CD14-positive monocyte (primary cell): ENCODE results near the gene LRRK1. TPM values are rescaled to one million over a fixed set of nuclear protein-coding genes. Genes with fewer than 3 reads are reported as not detected.

Source experiments
- DNase-seq, 3 donors: peaks; one replicate each; pipeline ENCODE4 v3.0.0-alpha.2; 2011 to 2022
- H2AFZ ChIP-seq: 2 replicates; pipeline ENCODE4 v1.6.0; 2012; ENCODE audit warnings: mild to moderate bottlenecking, low read depth, low read length, inconsistent platforms; ENCODE audit not compliant: insufficient read depth, poor library complexity, severe bottlenecking
- H3K27ac ChIP-seq, 2 donors: 1 replicate in 1 of 2; 2 replicates in 1 of 2; pipeline ENCODE4 v1.5.1; 2012 to 2013; ENCODE audit warnings: low read length in 2 of 2, control low read depth in 1 of 2, inconsistent platforms in 1 of 2, low read depth in 1 of 2, mild to moderate bottlenecking in 1 of 2
- H3K27me3 ChIP-seq, 2 donors: one replicate each; pipeline versions ENCODE4 v1.6.0 to v1.6.1; 2011 to 2013; ENCODE audit warnings: low read length in 2 of 2; ENCODE audit not compliant: control insufficient read depth in 2 of 2, insufficient read depth in 2 of 2
- H3K36me3 ChIP-seq, 2 donors: replicated peaks in 1 of 2; 1 replicate in 1 of 2; 2 replicates in 1 of 2; pipeline versions ENCODE4 v1.5.1 to v1.6.1; 2012 to 2013; ENCODE audit warnings: low read length in 2 of 2, control low read depth in 1 of 2, inconsistent platforms in 1 of 2, mild to moderate bottlenecking in 1 of 2; ENCODE audit not compliant: insufficient read depth in 2 of 2, control insufficient read depth in 1 of 2
- H3K4me1 ChIP-seq, 2 donors: 1 replicate in 1 of 2; 2 replicates in 1 of 2; pipeline versions ENCODE4 v1.5.1 to v1.6.1; 2012 to 2013; ENCODE audit warnings: low read length in 2 of 2, control low read depth in 1 of 2, inconsistent platforms in 1 of 2, mild to moderate bottlenecking in 1 of 2, moderate library complexity in 1 of 2; ENCODE audit not compliant: insufficient read depth in 2 of 2, control insufficient read depth in 1 of 2
- H3K4me2 ChIP-seq: replicated peaks from 2 replicates; pipeline ENCODE3; 2012; ENCODE audit warnings: low read length, moderate library complexity, mild to moderate bottlenecking; ENCODE audit not compliant: poor library complexity, severe bottlenecking; ENCODE audit errors: extremely low read depth
- H3K4me3 ChIP-seq, 3 experiments: fragments of 200-600 bp in 1 of 3; sonication (generic) in 1 of 3; replicated peaks in 1 of 3; 1 replicate in 2 of 3; 2 replicates in 1 of 3; pipeline ENCODE4 v1.5.1; 2011 to 2013; ENCODE audit warnings: low read length in 3 of 3, mild to moderate bottlenecking in 3 of 3, control low read depth in 2 of 3, low read depth in 2 of 3, inconsistent platforms in 1 of 3, moderate library complexity in 1 of 3
- H3K79me2 ChIP-seq: 2 replicates; pipeline ENCODE4 v1.6.0; 2012; ENCODE audit warnings: mild to moderate bottlenecking, control low read depth, inconsistent platforms, low read length, moderate library complexity; ENCODE audit not compliant: insufficient read depth
- H3K9ac ChIP-seq: 2 replicates; pipeline ENCODE4 v1.6.0; 2017; ENCODE audit warnings: low read length, mild to moderate bottlenecking; ENCODE audit not compliant: insufficient read depth, poor library complexity, severe bottlenecking
- H3K9me3 ChIP-seq, 2 donors: replicated peaks in 1 of 2; 1 replicate in 1 of 2; 2 replicates in 1 of 2; pipeline versions ENCODE4 v1.5.1 to v1.6.1; 2012 to 2013; ENCODE audit warnings: low read length in 2 of 2, control low read depth in 1 of 2; ENCODE audit not compliant: control insufficient read depth in 1 of 2, insufficient read depth in 1 of 2
- H4K20me1 ChIP-seq: 2 replicates; pipeline ENCODE4 v1.6.0; 2012; ENCODE audit warnings: mild to moderate bottlenecking, low read length, control low read depth, moderate library complexity; ENCODE audit not compliant: insufficient read depth
- H3K27ac Mint-ChIP-seq, 7 donors: one replicate each; pipeline ENCODE4 v1.8.0; 2020; ENCODE audit warnings: mild to moderate bottlenecking in 7 of 7, mixed read lengths in 7 of 7, moderate library complexity in 6 of 7, inconsistent platforms in 2 of 7
- H3K27me3 Mint-ChIP-seq, 3 donors: one replicate each; pipeline ENCODE4 v1.8.0; 2021 to 2022; ENCODE audit warnings: low read depth in 3 of 3, mild to moderate bottlenecking in 3 of 3, mixed read lengths in 3 of 3, moderate library complexity in 3 of 3, inconsistent platforms in 1 of 3
- H3K36me3 Mint-ChIP-seq, 2 donors: one replicate each; pipeline ENCODE4 v1.8.0; 2020; ENCODE audit warnings: mixed read lengths in 2 of 2, inconsistent platforms in 1 of 2, mild to moderate bottlenecking in 1 of 2
- H3K4me1 Mint-ChIP-seq: one replicate; pipeline ENCODE4 v1.8.0; 2020; ENCODE audit warnings: mild to moderate bottlenecking, mixed read lengths
- H3K4me3 Mint-ChIP-seq, 2 donors: one replicate each; pipeline ENCODE4 v1.8.0; 2020; ENCODE audit warnings: mild to moderate bottlenecking in 2 of 2, mixed read lengths in 2 of 2, moderate library complexity in 1 of 2
- H3K9me3 Mint-ChIP-seq, 7 donors: one replicate each; pipeline ENCODE4 v1.8.0; 2020 to 2022; ENCODE audit warnings: mixed read lengths in 7 of 7, mild to moderate bottlenecking in 6 of 7, moderate library complexity in 6 of 7, inconsistent platforms in 2 of 7
- WGBS: methylation state at CpG from one replicate; pipeline ENCODE4 v1.1.5; 2013; ENCODE audit warnings: missing lambda C conversion rate; ENCODE audit not compliant: insufficient coverage; 5-methylcytosine and 5-hydroxymethylcytosine counted together
- intact Hi-C, 2 donors: fragments of 100-400 bp; cut with micrococcal nuclease; formaldehyde crosslinking; loops; one replicate each; pipeline versions ENCODE4 v1.15.0 to v1.15.1; 2023
- polyA plus RNA-seq, 3 donors: library from polyadenylated mRNA; depleted of rRNA in 1 of 3; unstranded in 2 of 3; stranded (reverse) in 1 of 3; fragments of 300-500 nt in 2 of 3; fragments of >200 nt in 1 of 3; fragmentation: Illumina TruSeq in 2 of 3; gene quantifications; 1 replicate in 2 of 3; 2 replicates in 1 of 3; pipeline ENCODE4 v1.2.3, GENCODE V29; 2012 to 2021
- TF ChIP-seq, protein P1 (sequence below): fragments of 200-600 bp; IDR thresholded peaks from one replicate; pipeline ENCODE4 v1.8.0; 2022; ENCODE audit warnings: antibody characterized with exemption, mild to moderate bottlenecking

LRRK1 gene
- polyA plus RNA-seq, 3 donors = 1.7 to 18.9 (median 5.4) TPM

DNA sequence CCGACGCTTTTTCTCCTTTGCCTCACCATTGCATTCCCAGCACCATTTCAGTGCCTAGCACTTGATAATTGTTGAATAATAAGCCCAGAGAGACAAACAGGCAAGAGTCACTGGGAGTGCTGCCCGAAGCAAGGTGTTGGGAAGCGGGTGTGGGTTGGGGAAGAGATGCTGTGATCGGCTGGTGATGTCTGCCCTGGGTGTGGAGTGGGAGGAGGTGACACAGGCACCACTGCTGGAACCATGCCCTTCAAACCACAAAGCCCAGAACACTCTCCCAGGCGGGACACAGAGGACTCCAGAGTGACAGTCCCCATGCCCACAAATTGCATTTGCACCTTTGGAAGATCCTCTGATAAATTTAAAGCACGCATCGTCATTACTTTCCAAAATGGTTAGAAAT lies 184.4 kb downstream of the LRRK1 start:
- H3K9me3 ChIP-seq = peaks cover 0 to 11% of the 10 kb centered on the region in 2 donors
- no peaks in the 10 kb centered on the region for H3K4me1 ChIP-seq
- Mint-ChIP-seq H3K9me3 (peaks cover 5 to 13% (median 7%) of the 10 kb centered on the region in 7 donors), H3K27ac (no peak overlapping the region), H3K36me3 (no peaks in the 10 kb centered on the region), H3K4me1 (no peaks in the 10 kb centered on the region), H3K4me3 (no peak overlapping the region), H3K27me3 (peaks cover 2 to 11% (median 5%) of the 10 kb centered on the region in 3 donors)
- H3K27ac ChIP-seq = no peak overlapping the region
- DNase-seq = no peak
- TF ChIP-seq, protein P1, sequence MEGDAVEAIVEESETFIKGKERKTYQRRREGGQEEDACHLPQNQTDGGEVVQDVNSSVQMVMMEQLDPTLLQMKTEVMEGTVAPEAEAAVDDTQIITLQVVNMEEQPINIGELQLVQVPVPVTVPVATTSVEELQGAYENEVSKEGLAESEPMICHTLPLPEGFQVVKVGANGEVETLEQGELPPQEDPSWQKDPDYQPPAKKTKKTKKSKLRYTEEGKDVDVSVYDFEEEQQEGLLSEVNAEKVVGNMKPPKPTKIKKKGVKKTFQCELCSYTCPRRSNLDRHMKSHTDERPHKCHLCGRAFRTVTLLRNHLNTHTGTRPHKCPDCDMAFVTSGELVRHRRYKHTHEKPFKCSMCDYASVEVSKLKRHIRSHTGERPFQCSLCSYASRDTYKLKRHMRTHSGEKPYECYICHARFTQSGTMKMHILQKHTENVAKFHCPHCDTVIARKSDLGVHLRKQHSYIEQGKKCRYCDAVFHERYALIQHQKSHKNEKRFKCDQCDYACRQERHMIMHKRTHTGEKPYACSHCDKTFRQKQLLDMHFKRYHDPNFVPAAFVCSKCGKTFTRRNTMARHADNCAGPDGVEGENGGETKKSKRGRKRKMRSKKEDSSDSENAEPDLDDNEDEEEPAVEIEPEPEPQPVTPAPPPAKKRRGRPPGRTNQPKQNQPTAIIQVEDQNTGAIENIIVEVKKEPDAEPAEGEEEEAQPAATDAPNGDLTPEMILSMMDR = no peak
- H4K20me1 ChIP-seq = no peaks in the 10 kb centered on the region
- 79% methylated on average over 3 of the region's 8 CpGs for WGBS
- H2AFZ ChIP-seq = no peak overlapping the region
- H3K27me3 ChIP-seq = no peaks in the 10 kb centered on the region
- intact Hi-C loops = no loop called here
- no peaks in the 10 kb centered on the region for H3K36me3 ChIP-seq
- no peak overlapping the region for H3K9ac ChIP-seq
- H3K79me2 ChIP-seq = no peaks in the 10 kb centered on the region
- no peak overlapping the region for H3K4me2 ChIP-seq
- no peak overlapping the region for H3K4me3 ChIP-seq

DNA sequence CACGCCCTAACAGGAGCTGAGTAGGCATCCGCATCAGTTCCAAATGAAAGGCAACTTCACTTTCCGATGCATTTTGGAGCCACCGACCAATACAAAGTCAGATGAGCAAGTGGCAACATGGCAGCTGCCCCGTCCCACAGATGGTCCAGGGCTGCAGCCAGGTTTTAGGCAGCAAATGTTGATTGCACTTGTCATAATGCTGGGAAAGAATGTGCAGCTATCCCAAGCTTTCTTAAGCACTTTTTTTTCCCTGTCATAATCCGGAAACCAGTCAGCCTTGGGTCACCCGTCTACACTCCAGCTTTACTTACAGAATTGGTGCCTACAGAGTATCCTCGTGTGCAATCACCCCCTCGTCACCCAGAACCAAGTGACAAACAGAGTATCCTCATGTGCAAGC lies 185.0 kb downstream of the LRRK1 start:
- Histone ChIP-seq H3K36me3 (no peaks in the 10 kb centered on the region), H3K27me3 (no peaks in the 10 kb centered on the region), H3K27ac (no peak overlapping the region), H4K20me1 (no peaks in the 10 kb centered on the region), H3K9me3 (peaks cover 0 to 11% of the 10 kb centered on the region in 2 donors), H3K4me2 (no peak overlapping the region), H3K4me3 (no peak overlapping the region), H2AFZ (no peak overlapping the region), H3K9ac (no peak overlapping the region), H3K4me1 (no peaks in the 10 kb centered on the region), H3K79me2 (no peaks in the 10 kb centered on the region)
- peaks cover 2 to 11% (median 5%) of the 10 kb centered on the region in 3 donors for H3K27me3 Mint-ChIP-seq
- TF ChIP-seq, protein P1 = no peak
- no peak overlapping the region for H3K27ac Mint-ChIP-seq
- H3K36me3 Mint-ChIP-seq = no peaks in the 10 kb centered on the region
- H3K4me3 Mint-ChIP-seq = no peak overlapping the region
- DNase-seq = no peak
- WGBS = 98% methylated on average over 9 of the region's 9 CpGs
- H3K9me3 Mint-ChIP-seq = peaks cover 5 to 13% (median 7%) of the 10 kb centered on the region in 7 donors
- intact Hi-C loops = no loop called here
- H3K4me1 Mint-ChIP-seq = no peaks in the 10 kb centered on the region
